HFF-Myc (cell line): ENCODE measurements around the gene MAGI1.

ENCODE experiments used
- DNase-seq: peaks from one replicate; pipeline ENCODE4 v3.0.0-alpha.2; 2011; ENCODE audit warnings: low read depth; ENCODE audit errors: extremely low read depth
- H3K4me3 ChIP-seq: replicated peaks from 2 replicates; pipeline ENCODE4 v1.5.1; 2011; ENCODE audit warnings: low read depth, mild to moderate bottlenecking, control low read depth, low read length
- CTCF ChIP-seq: IDR thresholded peaks from 2 replicates; pipeline ENCODE4 v1.5.1; 2012; ENCODE audit warnings: mild to moderate bottlenecking, low read depth, low read length, control low read depth; ENCODE audit errors: missing control alignments

The MAGI1 gene

GRCh38 chr3:65960087-65960486, 78.6 kb downstream of the MAGI1 start:
- TF ChIP-seq CTCF, result no peak
- DNase-seq, result no peak
- H3K4me3 ChIP-seq, result no peak overlapping the region

GRCh38 chr3:65958216-65958615, 80.5 kb downstream of the MAGI1 start:
- DNase-seq, result no peak
- no peak overlapping the region for H3K4me3 ChIP-seq
- no peak for TF ChIP-seq CTCF

DNA sequence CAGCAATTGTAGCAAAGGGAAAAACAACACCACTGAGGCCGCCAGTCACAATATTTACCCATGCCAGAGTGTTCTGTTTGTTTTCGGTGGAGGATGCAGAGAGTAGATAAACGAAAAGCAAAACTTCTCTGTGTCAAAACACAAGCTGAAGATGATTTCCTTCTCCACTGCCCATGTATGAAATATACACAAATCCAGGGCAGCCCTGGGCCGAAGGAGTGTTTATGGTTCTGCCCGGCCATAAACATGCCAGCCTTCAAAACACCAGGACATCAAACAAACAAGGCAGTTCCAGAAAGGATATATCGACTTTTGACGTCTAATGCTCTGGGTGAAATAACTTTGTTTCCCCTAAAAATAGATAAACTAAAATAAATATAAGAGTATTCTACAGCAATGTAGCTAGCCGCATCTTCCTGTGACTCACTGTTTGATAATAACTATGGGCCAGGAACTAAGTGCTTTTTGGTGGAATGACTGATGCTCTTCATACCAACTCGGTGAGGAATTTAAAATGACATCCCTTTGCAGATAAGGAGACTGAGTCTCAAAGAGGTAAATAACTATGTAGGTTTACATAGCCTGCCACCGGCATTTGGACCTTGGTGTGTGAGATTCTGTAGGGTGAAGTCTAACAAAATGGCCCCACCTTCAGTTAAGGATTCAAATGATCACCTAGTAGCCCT, 82.8 kb downstream of the MAGI1 start:
- no peak overlapping the region for H3K4me3 ChIP-seq
- no peak for TF ChIP-seq CTCF
- DNase-seq, result no peak

DNA sequence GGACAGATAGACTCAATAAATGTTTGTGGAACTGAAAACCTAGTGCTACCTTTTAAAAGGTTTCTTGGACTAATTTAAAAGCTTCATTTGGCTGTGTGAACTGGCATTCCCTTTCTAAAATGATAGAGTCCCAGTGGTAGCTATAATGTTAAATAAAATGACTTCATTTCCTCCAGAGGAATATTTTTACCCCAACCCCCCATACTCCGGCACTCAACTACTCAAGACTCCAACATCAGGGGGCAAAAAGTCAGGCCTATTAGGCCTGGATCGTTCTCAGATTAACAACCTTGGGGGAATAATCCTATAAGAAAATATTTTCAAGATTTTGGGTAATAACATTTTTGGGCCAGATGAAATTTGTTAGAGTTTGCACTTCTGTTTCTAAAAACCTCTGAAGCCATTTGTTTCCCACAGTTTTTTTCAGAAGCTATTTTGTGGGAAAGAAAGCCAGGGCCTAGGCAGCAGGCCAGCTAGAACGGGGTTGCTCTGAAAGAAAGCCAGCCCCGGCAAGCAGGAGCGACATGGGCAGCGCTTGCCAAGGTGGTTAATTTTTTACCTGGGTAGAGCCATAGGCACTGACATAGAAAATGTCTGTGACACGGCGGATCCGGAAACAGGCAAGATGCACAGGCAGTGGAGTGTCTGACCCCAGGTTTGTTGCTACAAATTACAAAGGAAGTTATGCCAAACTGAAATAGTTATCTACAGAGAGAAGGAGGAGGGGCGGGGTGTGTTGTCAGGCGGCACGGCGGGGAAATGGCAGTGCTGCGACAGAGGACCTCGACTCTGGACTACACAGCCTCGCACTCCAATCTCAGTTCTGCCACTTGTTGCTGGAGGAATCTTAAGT, 84.6 kb downstream of the MAGI1 start:
- no peak overlapping the region for H3K4me3 ChIP-seq
- no peak for TF ChIP-seq CTCF
- no peak for DNase-seq

- TF ChIP-seq CTCF, result no peak
- no peak for DNase-seq
- H3K4me3 ChIP-seq, result no peak overlapping the region
These were observed 85.4 kb downstream of the MAGI1 start for GRCh38 chr3:65953301-65953812.

DNA sequence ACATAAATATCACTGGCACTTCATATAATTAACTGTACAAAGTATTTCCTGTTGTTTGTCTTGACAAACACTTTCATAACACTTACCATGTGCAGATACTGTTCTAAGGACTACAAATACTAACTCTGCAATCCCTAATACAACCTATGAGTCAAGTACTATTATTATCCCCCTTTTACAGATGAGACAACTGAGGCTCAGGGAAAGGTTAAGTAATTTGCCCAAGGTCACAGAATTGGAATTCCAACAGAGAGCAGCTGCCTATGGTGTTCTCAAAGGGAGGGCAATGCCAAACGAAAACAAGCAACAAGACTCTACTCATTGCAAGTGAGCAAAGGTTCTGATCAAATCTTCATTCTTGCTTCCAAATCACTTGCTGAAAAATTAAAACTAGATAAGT, 85.9 kb downstream of the MAGI1 start:
- H3K4me3 ChIP-seq, result no peak overlapping the region
- no peak for TF ChIP-seq CTCF
- DNase-seq, result no peak
